H7 (cell line): ENCODE results near the gene WWC2. TPM values are rescaled to one million over a fixed set of nuclear protein-coding genes. Genes with fewer than 3 reads are reported as not detected.

Experiments
- DNase-seq: peaks from one replicate; pipeline ENCODE4 v3.0.0; 2012
- H3K27me3 ChIP-seq: 2 replicates; pipeline ENCODE4 v1.6.0; 2011; ENCODE audit warnings: mild to moderate bottlenecking, low read length; ENCODE audit not compliant: control insufficient read depth, insufficient read depth
- H3K36me3 ChIP-seq: replicated peaks from 2 replicates; pipeline ENCODE4 v1.5.1; 2011; ENCODE audit warnings: low read length; ENCODE audit not compliant: control insufficient read depth, insufficient read depth
- H3K4me3 ChIP-seq: 2 replicates; pipeline ENCODE4 v1.5.1; 2011; ENCODE audit warnings: low read depth, mild to moderate bottlenecking, control low read depth, low read length, moderate library complexity; ENCODE audit not compliant: insufficient read depth
- total RNA-seq: library from RNA; depleted of rRNA; stranded (reverse); fragments of >200 nt; shearing (Covaris generic); gene quantifications from 2 replicates; pipeline ENCODE4 v1.2.3, GENCODE V29; 2014

WWC2 gene
- total RNA-seq, 1 experiment from 2014 or later: 28.7 TPM

GRCh38 chr4:183354219-183354618, 255.2 kb downstream of the WWC2 start:
- Histone ChIP-seq H3K4me3 (no peak overlapping the region), H3K27me3 (no peaks in the 10 kb centered on the region), H3K36me3 (no peaks in the 10 kb centered on the region)
- no peak for DNase-seq

- H3K4me3 ChIP-seq: no peak overlapping the region
- no peak for DNase-seq
- H3K36me3 ChIP-seq: no peaks in the 10 kb centered on the region
Measured at GRCh38 chr4:183355405-183355804, 256.3 kb downstream of the WWC2 start.

GRCh38 chr4:183356173-183356830, 257.2 kb downstream of the WWC2 start:
- no peak overlapping the region for H3K4me3 ChIP-seq
- no peaks in the 10 kb centered on the region for H3K27me3 ChIP-seq
- DNase-seq: no peak
- no peaks in the 10 kb centered on the region for H3K36me3 ChIP-seq

More at GRCh38 chr4:183355405-183355804, 256.3 kb downstream of the WWC2 start:
- H3K27me3 ChIP-seq: no peaks in the 10 kb centered on the region

- Histone ChIP-seq H3K36me3 (no peaks in the 10 kb centered on the region), H3K27me3 (no peaks in the 10 kb centered on the region), H3K4me3 (no peak overlapping the region)
- no peak for DNase-seq
Measured at GRCh38 chr4:183356931-183357675, 258.0 kb downstream of the WWC2 start.

- H3K36me3 ChIP-seq: no peaks in the 10 kb centered on the region
- no peaks in the 10 kb centered on the region for H3K27me3 ChIP-seq
- no peak overlapping the region for H3K4me3 ChIP-seq
- no peak for DNase-seq
Measured at GRCh38 chr4:183358215-183358755, 259.2 kb downstream of the WWC2 start.

GRCh38 chr4:183360161-183360919, 261.3 kb downstream of the WWC2 start:
- Histone ChIP-seq H3K27me3 (no peaks in the 10 kb centered on the region), H3K4me3 (no peak overlapping the region), H3K36me3 (no peaks in the 10 kb centered on the region)
- DNase-seq: no peak

- no peaks in the 10 kb centered on the region for H3K27me3 ChIP-seq
- DNase-seq: no peak
- H3K4me3 ChIP-seq: no peak overlapping the region
- no peaks in the 10 kb centered on the region for H3K36me3 ChIP-seq
Measured at GRCh38 chr4:183362036-183362435, 263.0 kb downstream of the WWC2 start.

GRCh38 chr4:183362916-183363542, 264.0 kb downstream of the WWC2 start:
- Histone ChIP-seq H3K27me3 (no peaks in the 10 kb centered on the region), H3K36me3 (no peaks in the 10 kb centered on the region), H3K4me3 (no peak overlapping the region)
- peak; percentile 57 for DNase-seq

- no peaks in the 10 kb centered on the region for H3K27me3 ChIP-seq
- DNase-seq: no peak
- no peaks in the 10 kb centered on the region for H3K36me3 ChIP-seq
- no peak overlapping the region for H3K4me3 ChIP-seq
Measured at GRCh38 chr4:183364025-183364424, 265.0 kb downstream of the WWC2 start.

GRCh38 chr4:183366206-183366835, 267.3 kb downstream of the WWC2 start:
- DNase-seq: no peak
- H3K4me3 ChIP-seq: no peak overlapping the region
- H3K27me3 ChIP-seq: no peaks in the 10 kb centered on the region
- no peaks in the 10 kb centered on the region for H3K36me3 ChIP-seq

GRCh38 chr4:183369073-183369472, 270.0 kb downstream of the WWC2 start:
- DNase-seq: no peak
- no peaks in the 10 kb centered on the region for H3K27me3 ChIP-seq
- H3K4me3 ChIP-seq: no peak overlapping the region
- no peaks in the 10 kb centered on the region for H3K36me3 ChIP-seq
